HepG2 (cell line): ENCODE results near the gene PGPEP1. TPM values are rescaled to one million over a fixed set of nuclear protein-coding genes. Genes with fewer than 3 reads are reported as not detected.

Source experiments
- ATAC-seq: fragments of 200-7000 bp; cut with Tn5 transposase; 3 replicates; pipeline ENCODE4 v1.9.1; 2020; ENCODE audit warnings: mild to moderate bottlenecking, moderate library complexity
- BruUV-seq: library from RNA; stranded (reverse); fragments of 400-500 nt; replicated peaks from 2 replicates; lab custom pipeline; 2021; lab: Mats Ljungman, UMichigan
- CTCF ChIA-PET: fragments of 300-600 bp; formaldehyde crosslinking; extraction: SDS; loops from one replicate; lab custom pipeline; 2021; ENCODE audit warnings: low total read pairs, inconsistent platforms, low intra/inter-chr PET ratio; lab: Yijun Ruan, JAX
- POLR2A ChIA-PET: fragments of 350-600 bp; sonication (Branson Sonifier 250); formaldehyde crosslinking; loops from one replicate; lab custom pipeline; 2020; ENCODE audit warnings: antibody characterized with exemption, inconsistent platforms; lab: Yijun Ruan, JAX
- DNase-seq: peaks from one replicate; pipeline ENCODE4 v3.0.0-alpha.2; 2015; ENCODE audit warnings: low spot score
- FAIRE-seq: peaks from 3 replicates; lab custom pipeline; 2011; peaks lifted over from hg19 to GRCh38; lab: Jason Lieb, UNC
- H2AFZ ChIP-seq: one replicate; pipeline ENCODE4 v1.6.1; 2011; ENCODE audit warnings: low read length, inconsistent platforms
- H3K27ac ChIP-seq: fragments of 300-600 bp; 3 replicates; pipeline ENCODE4 v1.8.0; 2011; ENCODE audit warnings: mixed run types, mild to moderate bottlenecking, mixed read lengths, low read length, inconsistent platforms; ENCODE audit not compliant: insufficient read depth; ENCODE audit errors: extremely low read length
- H3K27me3 ChIP-seq, 2 experiments: fragments of 200-600 bp in 1 of 2; 2 replicates in 1 of 2; 3 replicates in 1 of 2; pipeline versions ENCODE4 v1.6.0 to v1.8.0; 2011; ENCODE audit warnings: low read length in 2 of 2, mild to moderate bottlenecking in 2 of 2, moderate library complexity in 2 of 2, inconsistent platforms in 1 of 2; ENCODE audit not compliant: insufficient read depth in 2 of 2, control insufficient read depth in 1 of 2
- H3K36me3 ChIP-seq, 2 experiments: fragments of 200-600 bp in 1 of 2; replicated peaks in 1 of 2; 2 replicates in 1 of 2; 3 replicates in 1 of 2; pipeline versions ENCODE4 v1.5.1 to v1.8.0; 2011; ENCODE audit warnings: low read length in 2 of 2, inconsistent platforms in 1 of 2; ENCODE audit not compliant: insufficient read depth in 2 of 2, control insufficient read depth in 1 of 2
- H3K4me1 ChIP-seq: 2 replicates; pipeline ENCODE4 v1.5.1; 2012; ENCODE audit warnings: low read length, inconsistent platforms; ENCODE audit not compliant: insufficient read depth
- H3K4me2 ChIP-seq: 2 replicates; pipeline ENCODE4 v1.6.0; 2011; ENCODE audit warnings: low read depth, low read length, inconsistent platforms
- H3K4me3 ChIP-seq, 3 experiments: fragments of 200-600 bp in 1 of 3; sonication (generic), shearing (Covaris generic) in 1 of 3; replicated peaks in 1 of 3; 2 replicates each; pipeline ENCODE4 v1.5.1; 2011 to 2016; ENCODE audit warnings: low read length in 3 of 3, inconsistent platforms in 2 of 3, low read depth in 2 of 3, mild to moderate bottlenecking in 2 of 3, control low read depth in 1 of 3, mixed read lengths in 1 of 3; ENCODE audit not compliant: insufficient read depth in 1 of 3
- H3K79me2 ChIP-seq: one replicate; pipeline ENCODE4 v1.6.1; 2011; ENCODE audit warnings: low read length, inconsistent platforms; ENCODE audit not compliant: insufficient read depth
- H3K9ac ChIP-seq: 2 replicates; pipeline ENCODE4 v1.6.0; 2011; ENCODE audit warnings: mild to moderate bottlenecking, low read depth, low read length, inconsistent platforms; ENCODE audit not compliant: insufficient read depth
- H3K9me3 ChIP-seq: 2 replicates; pipeline ENCODE4 v1.5.1; 2012; ENCODE audit warnings: mild to moderate bottlenecking, low read length
- H4K20me1 ChIP-seq: 2 replicates; pipeline ENCODE4 v1.6.0; 2011; ENCODE audit warnings: inconsistent platforms, mild to moderate bottlenecking, low read length, moderate library complexity; ENCODE audit not compliant: insufficient read depth
- RARG ChIP-seq: sonication (generic); formaldehyde crosslinking; IDR thresholded peaks from 2 replicates; pipeline ENCODE4 v1.4.0; 2020; ENCODE audit warnings: low read depth, mild to moderate bottlenecking, missing genetic modification reagents
- THAP9 ChIP-seq: sonication (generic); formaldehyde crosslinking; IDR thresholded peaks from 2 replicates; pipeline ENCODE4; 2020; ENCODE audit warnings: missing genetic modification reagents, mild to moderate bottlenecking, borderline replicate concordance
- THYN1 ChIP-seq: sonication (generic); formaldehyde crosslinking; IDR thresholded peaks from 2 replicates; pipeline ENCODE4 v1.8.1; 2023; ENCODE audit warnings: low read depth, mild to moderate bottlenecking, moderate library complexity, missing genetic modification reagents, borderline replicate concordance
- ZBTB38 ChIP-seq: sonication (generic); formaldehyde crosslinking; IDR thresholded peaks from 2 replicates; pipeline ENCODE4 v1.5.1; 2020; ENCODE audit warnings: mild to moderate bottlenecking, missing genetic modification reagents
- ZC3H13 ChIP-seq: sonication (generic); formaldehyde crosslinking; IDR thresholded peaks from 2 replicates; pipeline ENCODE4 v1.8.1; 2023; ENCODE audit warnings: mild to moderate bottlenecking, missing genetic modification reagents, moderate library complexity
- WGBS: methylation state at CpG from one replicate; pipeline ENCODE4 v1.1.6; 2017; ENCODE audit warnings: low lambda C conversion rate; 5-methylcytosine and 5-hydroxymethylcytosine counted together
- in situ Hi-C: cut with HindIII; loops from 2 replicates; pipeline ENCODE4 v1.10.0; 2017; ENCODE audit warnings: low pct_unique_long_range_greater_than_20kb; ENCODE audit not compliant: extremely low pct_ligation_motif_present
- intact Hi-C: fragments of 100-400 bp; cut with micrococcal nuclease; formaldehyde crosslinking; loops from one replicate; pipeline ENCODE4 v1.10.0; 2022; ENCODE audit not compliant: unreplicated experiment
- polyA plus RNA-seq, 8 experiments: library from polyadenylated mRNA; depleted of rRNA in 3 of 8; stranded (reverse) in 7 of 8; unstranded in 1 of 8; fragments of >200 nt; fragmentation: Illumina TruSeq in 4 of 8; extraction: Trizol in 4 of 8; gene quantifications; 2 replicates each; pipeline versions ENCODE4 v1.2.1 to v1.2.3, GENCODE V29; 2011 to 2016; ENCODE audit warnings: low read depth in 4 of 8, missing spikeins in 1 of 8, mixed read lengths in 1 of 8; ENCODE audit not compliant: insufficient read depth in 1 of 8
- total RNA-seq, 5 experiments: library from RNA; depleted of rRNA; stranded (reverse); fragments of >200 nt; fragmentation: Illumina TruSeq; extraction: Trizol; gene quantifications; 2 replicates each; pipeline ENCODE4 v1.2.3, GENCODE V29; 2016; ENCODE audit warnings: low read depth in 1 of 5

PGPEP1 gene
- total and polyA plus RNA-seq, 2 of the 13 experiments (the other 11 are each of a cell fraction or from before 2014, with no cell fraction given): 53.1 to 56.6 TPM

GRCh38 chr19:18306209-18306887, 34.0 kb upstream of the PGPEP1 start (continued):
- TF ChIP-seq THAP9 (CRISPR knock-in tag) (no peak), THYN1 (no peak)

DNA sequence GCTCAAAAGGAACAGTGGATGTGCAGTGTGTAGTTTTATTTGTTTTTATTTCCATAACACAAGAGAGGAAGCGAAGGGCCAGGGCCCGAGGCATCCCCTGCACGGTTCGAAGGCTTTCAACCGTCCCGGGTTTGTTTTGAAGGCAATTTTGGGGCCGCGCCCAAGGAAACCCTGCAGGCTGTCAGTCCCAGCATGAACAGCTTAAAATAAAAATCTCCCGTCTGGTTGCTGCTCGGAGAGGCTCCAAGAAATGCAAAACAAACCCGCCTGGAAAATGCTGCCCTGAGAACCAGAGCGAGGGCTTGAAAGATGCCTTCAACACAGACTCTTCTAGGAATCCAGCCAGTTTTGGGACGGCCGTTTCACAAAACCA, 33.5 kb upstream of the PGPEP1 start:
- in situ Hi-C loops (no loop called here), intact Hi-C loops (no loop called here)
- Histone ChIP-seq H3K4me2 (no peak overlapping the region), H4K20me1 (no peaks in the 10 kb centered on the region), H3K79me2 (no peaks in the 10 kb centered on the region), H3K9ac (no peak overlapping the region), H3K27ac (peak overlapping the region; percentile 23), H3K4me1 (peaks cover 60% of the 10 kb centered on the region), H2AFZ (no peak overlapping the region), H3K9me3 (no peaks in the 10 kb centered on the region), H3K4me3 (no peak overlapping the region), H3K27me3 (no peaks in the 10 kb centered on the region), H3K36me3 (peaks cover 5 to 21% of the 10 kb centered on the region in 2 experiments; a peak in 3 of 5 replicates)
- DNase-seq (no peak), FAIRE-seq (no peak), ATAC-seq (no peak)
- WGBS: 95% methylated on average over 14 of the region's 14 CpGs
- peak; percentile 1; the same call in 1 of the 2 replicates for TF ChIP-seq ZBTB38 (CRISPR knock-in tag)
- 0 out of 2 replicates have a peak, but pooled peaks have one; percentile 14 for TF ChIP-seq ZC3H13 (CRISPR knock-in tag)
- no peak for TF ChIP-seq RARG (CRISPR knock-in tag)
- ChIA-PET CTCF (no interaction called here), POLR2A (no interaction called here)
- no TSS peak for BruUV-seq
